Sigmoid colon (tissue), 7 donors: ENCODE results near the gene HACD3. TPM values are rescaled to one million over a fixed set of nuclear protein-coding genes. Genes with fewer than 3 reads are reported as not detected.
"Not testable (repeated sequence)": the region's sequence is repeated elsewhere in the genome, so short reads cannot be mapped to it uniquely, and the experiment has no call there.

Experiments used
- DNase-seq: peaks from one replicate; pipeline ENCODE4 v3.0.0-alpha.2; 2019
- H3K27ac ChIP-seq, 4 donors: fragments of 200-600 bp; sonication (generic); one replicate each; pipeline ENCODE4 v1.5.1; 2016 to 2019; ENCODE audit warnings: mild to moderate bottlenecking in 1 of 4
- H3K27me3 ChIP-seq, 3 donors: fragments of 200-600 bp; sonication (generic); one replicate each; pipeline ENCODE4 v1.5.1; 2019; ENCODE audit warnings: mild to moderate bottlenecking in 1 of 3
- H3K36me3 ChIP-seq, 4 donors: fragments of 200-600 bp; sonication (generic); one replicate each; pipeline ENCODE4 v1.5.1; 2016 to 2019
- H3K4me1 ChIP-seq, 4 donors: fragments of 200-600 bp; sonication (generic); one replicate each; pipeline ENCODE4 v1.5.1; 2017 to 2019
- H3K4me3 ChIP-seq, 4 donors: fragments of 200-600 bp; sonication (generic); one replicate each; pipeline ENCODE4 v1.5.1; 2017 to 2019; ENCODE audit warnings: mild to moderate bottlenecking in 2 of 4, moderate library complexity in 1 of 4
- H3K9me3 ChIP-seq, 4 donors: fragments of 200-600 bp in 3 of 4; sonication (generic) in 3 of 4; one replicate each; pipeline versions ENCODE4 v1.5.1 to v1.6.1; 2013 to 2019
- CTCF ChIP-seq, 4 experiments: fragments of 450-650 bp in 3 of 4; fragments of 200-600 bp in 1 of 4; IDR thresholded peaks; one replicate each; pipeline ENCODE4 v1.5.1; 2016 to 2019; ENCODE audit warnings: antibody characterized with exemption in 4 of 4, mild to moderate bottlenecking in 3 of 4, moderate library complexity in 2 of 4
- EP300 ChIP-seq, 4 donors: sonication (generic); formaldehyde crosslinking; IDR thresholded peaks; one replicate each; pipeline ENCODE4 v1.6.1; 2017; ENCODE audit warnings: antibody characterized with exemption in 4 of 4
- POLR2A ChIP-seq, 2 donors: fragments of 450-650 bp; IDR thresholded peaks; one replicate each; pipeline ENCODE4 v1.6.1; 2016; ENCODE audit warnings: antibody characterized with exemption in 2 of 2, mild to moderate bottlenecking in 2 of 2, moderate library complexity in 2 of 2
- POLR2AphosphoS5 ChIP-seq, 4 donors: sonication (generic); formaldehyde crosslinking; IDR thresholded peaks; one replicate each; pipeline ENCODE4 v1.6.1; 2017; ENCODE audit warnings: antibody characterized with exemption in 4 of 4
- WGBS, 2 donors: extraction: QIAGEN DNeasy Blood & Tissue Kit; methylation state at CpG; one replicate each; pipeline ENCODE4 v1.1.7; 2013; 5-methylcytosine and 5-hydroxymethylcytosine counted together
- intact Hi-C: fragments of 100-400 bp; cut with DNase I; formaldehyde crosslinking; loops from one replicate; pipeline ENCODE4 v1.15.1; 2023
- polyA plus RNA-seq, 3 donors: library from polyadenylated mRNA; stranded (reverse); fragments of 200-250 nt; gene quantifications; one replicate each; pipeline ENCODE4 v1.2.3, GENCODE V29; 2013
- total RNA-seq, 4 donors: library from RNA; depleted of rRNA; stranded (reverse); fragments of >200 nt; gene quantifications; one replicate each; pipeline ENCODE4 v1.1.0, GENCODE V29; 2016
- donor health status: healthy with polysubstance abuse.
- donor health status: Bipolar disorder and iron deficiency.
- donor health status: healthy.

The HACD3 gene
- total and polyA plus RNA-seq, 7 donors: 3.0 to 37.2 (median 29.6) TPM

GRCh38 chr15:65551183-65551582 is 20.9 kb downstream of the HACD3 start:
- H3K27ac ChIP-seq: no peak overlapping the region
- TF ChIP-seq CTCF (IDR thresholded peaks at IDR 0.05): no peak
- no peak for TF ChIP-seq POLR2A (IDR thresholded peaks at IDR 0.05)
- TF ChIP-seq EP300 (IDR thresholded peaks at IDR 0.05): no peak
- no peak for TF ChIP-seq POLR2AphosphoS5 (IDR thresholded peaks at IDR 0.05)
- no peaks in the 10 kb centered on the region for H3K4me1 ChIP-seq
- peaks cover 2 to 28% (median 5%) of the 10 kb centered on the region in 4 donors for H3K36me3 ChIP-seq
- no peaks in the 10 kb centered on the region for H3K27me3 ChIP-seq
- 70 to 79% methylated on average over 2 of the region's 2 CpGs for WGBS, 2 donors
- no peaks in the 10 kb centered on the region for H3K9me3 ChIP-seq
- no peak overlapping the region for H3K4me3 ChIP-seq
- intact Hi-C loops: no loop called here
- no peak for DNase-seq

GRCh38 chr15:65552851-65553250 is 22.6 kb downstream of the HACD3 start:
- H3K4me3 ChIP-seq, DNase-seq, intact Hi-C loops, H3K4me1 ChIP-seq, H3K27ac ChIP-seq, H3K27me3 ChIP-seq, H3K9me3 ChIP-seq: not testable (repeated sequence)
- WGBS, 2 donors: 98% methylated on average over 4 of the region's 6 CpGs
- peaks cover 4 to 44% (median 11%) of the 10 kb centered on the region in 4 donors for H3K36me3 ChIP-seq

GRCh38 chr15:65553691-65554090 is 23.4 kb downstream of the HACD3 start:
- no peak for DNase-seq
- Histone ChIP-seq H3K27me3 (no peaks in the 10 kb centered on the region), H3K4me3 (no peak overlapping the region), H3K4me1 (no peaks in the 10 kb centered on the region), H3K36me3 (peaks cover 4 to 52% (median 11%) of the 10 kb centered on the region in 4 donors), H3K27ac (no peak overlapping the region), H3K9me3 (no peaks in the 10 kb centered on the region)
- 99% methylated on average over 3 of the region's 3 CpGs for WGBS, 2 donors
- intact Hi-C loops: no loop called here
- no peak for TF ChIP-seq POLR2AphosphoS5 (IDR thresholded peaks at IDR 0.05)
- TF ChIP-seq POLR2A (IDR thresholded peaks at IDR 0.05): no peak

- no peak for TF ChIP-seq POLR2AphosphoS5 (IDR thresholded peaks at IDR 0.05)
- no peak for TF ChIP-seq CTCF (IDR thresholded peaks at IDR 0.05)
- TF ChIP-seq EP300 (IDR thresholded peaks at IDR 0.05): no peak
- no peak for TF ChIP-seq POLR2A (IDR thresholded peaks at IDR 0.05)
- H3K4me1 ChIP-seq: no peaks in the 10 kb centered on the region
- WGBS, 2 donors: 95 to 96% methylated on average over 7 of the region's 7 CpGs
- H3K36me3 ChIP-seq: peaks cover 4 to 59% (median 11%) of the 10 kb centered on the region in 4 donors
- intact Hi-C loops: no loop called here
- DNase-seq: no peak
- no peak overlapping the region for H3K4me3 ChIP-seq
- H3K9me3 ChIP-seq: no peaks in the 10 kb centered on the region
- H3K27ac ChIP-seq: no peak overlapping the region
- H3K27me3 ChIP-seq: no peaks in the 10 kb centered on the region
Observed at GRCh38 chr15:65556622-65557021, 26.4 kb downstream of the HACD3 start.

GRCh38 chr15:65558336-65558735 is 28.1 kb downstream of the HACD3 start:
- H3K27ac ChIP-seq: no peak overlapping the region
- no peak for DNase-seq

More at GRCh38 chr15:65558336-65558735, 28.1 kb downstream of the HACD3 start:
- Histone ChIP-seq H3K4me3 (no peak overlapping the region), H3K9me3 (no peaks in the 10 kb centered on the region), H3K36me3 (peaks cover 4 to 66% (median 11%) of the 10 kb centered on the region in 4 donors), H3K27me3 (no peaks in the 10 kb centered on the region), H3K4me1 (no peaks in the 10 kb centered on the region)
- intact Hi-C loops: no loop called here
- TF ChIP-seq CTCF (IDR thresholded peaks at IDR 0.05): no peak
- TF ChIP-seq POLR2AphosphoS5 (IDR thresholded peaks at IDR 0.05): no peak
- no peak for TF ChIP-seq POLR2A (IDR thresholded peaks at IDR 0.05)
- TF ChIP-seq EP300 (IDR thresholded peaks at IDR 0.05): no peak
- WGBS, 2 donors: 94 to 97% methylated on average over 5 of the region's 5 CpGs
